NCI-H2029 (cell line): ENCODE data around the gene ERP27.

Experiments used
- DNase-seq: peaks from one replicate; lab custom pipeline; 2025; lab: John Stamatoyannopoulos, UW

ERP27 gene

DNA sequence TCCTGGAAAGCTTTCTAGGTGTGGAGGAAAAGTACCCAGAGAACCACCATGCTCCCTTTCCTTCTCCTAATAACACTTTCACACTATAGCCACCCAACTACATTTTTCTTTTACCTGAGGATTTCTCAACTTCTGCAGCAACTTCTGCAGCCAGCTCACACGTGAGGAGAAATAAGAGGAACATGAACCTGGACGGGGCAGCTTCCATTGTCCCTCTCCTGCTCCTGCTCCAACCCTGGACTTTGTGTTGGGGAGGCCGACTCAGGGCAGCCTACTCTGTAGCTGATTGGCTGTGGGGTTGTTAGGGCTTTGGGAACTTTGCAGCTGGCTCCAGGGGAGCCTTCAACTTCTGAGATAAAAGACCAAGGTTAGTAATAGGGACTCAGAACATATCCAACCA is at the start of gene ERP27:
ERP27 (minus strand) TSS at position 237 of the 400 bp plus-strand sequence; CDS start at position 208, 29 bp downstream.
- no peak for DNase-seq

DNA sequence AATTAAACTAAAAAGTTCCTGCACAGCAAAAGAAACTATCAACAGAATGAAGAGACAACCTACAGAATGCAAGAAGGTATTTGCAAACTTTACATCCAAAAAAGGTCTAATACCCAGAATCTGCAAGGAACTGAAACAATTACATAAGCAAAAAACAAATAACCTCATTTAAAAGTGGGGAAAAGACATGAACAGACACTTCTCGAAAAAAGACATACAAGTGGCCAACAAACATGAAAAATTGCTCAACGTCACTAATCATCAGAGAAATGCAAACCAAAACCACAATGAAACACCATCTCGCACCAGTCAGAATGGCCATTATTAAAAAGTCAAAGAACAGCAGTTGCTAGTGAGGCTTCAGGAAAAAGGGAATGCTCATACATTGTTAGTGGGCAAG is 49.7 kb upstream of the ERP27 start:
- no peak for DNase-seq

DNA sequence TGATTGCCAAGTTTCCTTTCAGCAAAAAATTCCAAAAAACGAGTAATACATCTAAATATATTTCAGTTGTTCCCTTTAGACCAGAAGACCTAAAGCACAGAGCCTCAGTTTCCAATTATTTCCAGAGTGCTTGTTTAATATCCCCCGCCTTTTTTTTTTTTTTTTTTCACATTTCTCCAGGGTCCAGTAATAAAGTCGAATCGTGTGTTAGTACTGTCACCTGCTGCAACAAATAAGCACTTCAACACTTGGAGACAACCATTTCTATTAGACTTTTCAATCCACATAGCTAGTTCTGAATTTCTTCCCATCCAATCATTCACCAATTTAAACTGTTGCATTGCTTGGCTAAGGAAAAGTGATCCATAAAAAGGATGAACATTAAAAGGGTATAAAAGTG is 48.1 kb upstream of the ERP27 start:
- DNase-seq = no peak

DNA sequence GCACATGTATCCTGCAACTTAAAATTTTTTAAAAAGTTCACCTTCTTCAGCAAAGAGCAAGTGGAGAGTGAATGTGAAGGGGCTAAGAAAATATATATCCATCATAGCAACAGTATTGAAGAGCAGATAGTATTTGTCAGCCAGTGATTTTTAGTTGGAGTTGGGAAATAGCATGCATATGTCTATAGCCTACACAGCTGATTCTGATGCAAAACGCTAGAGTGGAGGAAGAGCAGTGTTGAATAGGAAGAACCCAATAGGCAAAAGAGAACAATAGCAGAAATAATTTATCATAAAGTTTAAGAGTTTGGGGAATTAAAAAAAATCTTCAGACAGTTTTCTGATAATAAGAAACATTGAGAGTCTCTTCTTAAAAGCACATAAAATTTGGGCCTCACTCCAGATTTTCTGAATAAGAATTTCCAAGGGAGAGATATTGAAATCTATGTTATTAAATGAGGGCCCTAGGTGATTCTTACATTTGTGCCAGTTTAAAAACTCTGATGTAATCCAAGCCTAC is 46.5 kb upstream of the ERP27 start:
- no peak for DNase-seq

DNA sequence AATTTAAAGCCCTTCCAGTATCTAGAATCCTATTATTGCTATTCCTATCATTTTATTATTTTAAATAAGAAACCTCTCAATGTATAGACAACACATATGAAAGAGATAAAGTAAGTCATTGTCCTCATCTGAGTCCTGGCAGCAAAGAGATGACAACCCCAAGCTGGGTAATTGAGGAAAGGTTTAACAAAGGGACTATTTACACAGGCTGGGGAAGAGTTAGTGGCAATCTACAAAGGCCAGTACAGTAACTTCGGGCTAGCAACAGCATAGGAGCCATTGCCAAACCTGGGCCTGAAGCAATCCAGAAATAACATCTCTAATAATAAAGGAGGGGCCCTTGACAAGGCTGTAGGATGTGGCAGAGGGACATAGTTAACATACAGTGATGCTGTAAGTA is 45.7 kb upstream of the ERP27 start:
- no peak for DNase-seq

DNA sequence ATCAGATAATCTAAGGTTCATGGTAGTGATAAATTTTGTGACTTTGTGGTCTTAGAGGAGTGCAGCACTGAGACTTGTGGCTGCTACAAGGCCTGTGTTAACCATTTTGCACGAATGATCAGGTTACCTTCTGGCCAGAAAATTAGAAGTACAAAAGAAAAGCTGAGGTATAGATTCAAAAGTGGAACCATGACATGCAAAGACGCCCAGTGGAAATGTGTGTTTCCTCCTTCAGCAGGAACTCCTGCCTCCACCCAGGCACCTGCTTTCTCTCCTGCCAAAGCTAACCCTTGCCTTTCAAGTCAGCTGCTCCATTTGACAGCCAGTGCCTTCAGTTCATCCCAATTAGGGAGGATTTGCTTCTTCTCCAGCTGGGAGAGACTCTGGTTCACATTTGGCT is 44.7 kb upstream of the ERP27 start:
- no peak for DNase-seq

DNA sequence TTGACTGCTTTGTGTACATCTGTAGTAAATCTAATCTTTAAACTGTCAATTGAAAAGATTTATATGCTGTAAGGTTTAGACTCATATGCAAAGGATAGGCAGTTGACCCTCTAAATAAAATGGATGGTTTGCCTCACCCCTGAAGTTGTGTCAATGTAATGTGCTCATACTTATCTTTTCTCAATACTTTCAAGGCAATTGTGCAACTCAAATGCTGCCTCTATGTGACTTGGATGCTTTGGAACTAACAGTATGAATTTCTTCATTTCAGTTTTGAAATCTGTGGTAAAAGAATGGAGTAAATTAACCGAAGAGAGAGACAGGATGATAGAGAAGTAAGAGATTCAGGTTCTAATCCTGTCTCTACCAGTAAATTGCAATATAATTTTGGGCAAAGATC is 44.2 kb upstream of the ERP27 start:
- DNase-seq = no peak

DNA sequence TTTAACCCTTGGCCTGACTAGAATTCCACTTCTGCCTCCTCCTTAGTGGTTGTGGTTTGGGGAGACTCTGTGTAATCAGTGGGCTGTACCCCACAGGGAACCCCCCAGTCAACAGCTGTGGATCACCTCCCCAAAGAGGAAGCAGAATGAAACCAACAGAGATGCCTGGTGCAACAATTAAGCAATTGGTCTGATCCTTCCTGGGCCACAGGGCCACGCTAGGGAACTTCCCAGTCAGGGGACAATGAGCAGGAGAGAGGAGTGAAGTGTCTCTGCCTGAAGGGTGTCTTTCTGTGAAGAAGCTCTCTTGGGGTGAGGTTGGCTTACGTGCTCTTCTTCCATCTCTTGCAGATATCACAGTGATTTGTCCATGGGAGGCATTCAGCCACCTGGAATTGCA is 42.7 kb upstream of the ERP27 start:
- DNase-seq = no peak

DNA sequence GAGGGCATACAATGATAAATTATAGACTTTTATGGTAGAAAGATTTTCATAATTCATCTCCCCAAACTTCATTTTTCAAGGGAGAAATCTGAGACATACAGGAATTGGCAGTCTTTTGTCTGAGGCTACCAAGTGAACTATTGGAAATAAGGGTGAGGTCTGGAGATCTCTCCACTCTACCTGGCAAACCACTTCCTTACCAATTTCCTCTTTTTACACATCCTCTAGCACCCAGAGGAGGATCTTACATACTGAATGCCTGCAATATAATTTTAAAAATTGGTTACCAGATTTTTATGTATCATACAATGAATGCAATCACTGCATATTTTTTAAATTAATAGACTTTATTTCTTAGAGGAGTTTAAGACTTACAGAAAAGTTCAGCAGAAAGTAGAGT is 41.1 kb upstream of the ERP27 start:
- no peak for DNase-seq

DNA sequence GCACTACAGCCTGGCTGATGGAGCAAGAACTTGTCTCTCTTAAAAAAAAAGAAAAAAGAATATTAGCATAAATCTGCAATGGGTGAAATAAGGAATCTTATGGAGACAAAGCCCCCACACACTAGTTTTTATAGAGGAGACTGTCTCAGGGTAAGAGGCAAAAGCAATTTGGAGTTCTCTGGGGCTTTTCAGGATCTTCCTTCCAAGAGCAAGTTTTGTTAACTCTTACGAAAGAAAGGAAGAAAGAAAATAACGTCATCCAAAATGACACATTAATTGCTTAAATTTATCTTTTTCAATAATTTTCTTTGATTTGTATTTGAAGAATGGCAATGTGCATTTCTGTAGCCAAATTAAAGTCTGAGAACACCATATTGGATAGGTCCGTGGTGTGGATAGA is 38.3 kb upstream of the ERP27 start:
- DNase-seq = no peak

DNA sequence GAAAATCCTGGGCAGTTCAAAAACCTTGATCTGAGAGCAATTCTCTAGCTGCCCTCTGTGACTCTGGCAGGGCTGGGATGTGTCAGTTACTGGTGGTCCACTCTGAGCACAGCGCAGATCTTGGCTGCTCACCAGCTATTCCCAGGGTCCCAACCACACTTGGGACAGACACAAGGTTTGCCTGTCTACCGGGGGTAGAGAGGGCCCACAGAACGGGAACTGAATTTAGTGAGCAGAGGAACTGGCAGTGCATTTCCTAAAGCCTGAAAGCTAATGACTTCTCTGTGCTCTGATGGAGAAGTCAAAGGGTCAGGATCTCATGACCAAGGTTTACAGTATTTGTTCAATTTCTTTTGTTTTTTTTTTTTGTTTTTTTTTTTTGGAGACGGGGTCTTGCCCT is 37.1 kb upstream of the ERP27 start:
- DNase-seq = no peak

DNA sequence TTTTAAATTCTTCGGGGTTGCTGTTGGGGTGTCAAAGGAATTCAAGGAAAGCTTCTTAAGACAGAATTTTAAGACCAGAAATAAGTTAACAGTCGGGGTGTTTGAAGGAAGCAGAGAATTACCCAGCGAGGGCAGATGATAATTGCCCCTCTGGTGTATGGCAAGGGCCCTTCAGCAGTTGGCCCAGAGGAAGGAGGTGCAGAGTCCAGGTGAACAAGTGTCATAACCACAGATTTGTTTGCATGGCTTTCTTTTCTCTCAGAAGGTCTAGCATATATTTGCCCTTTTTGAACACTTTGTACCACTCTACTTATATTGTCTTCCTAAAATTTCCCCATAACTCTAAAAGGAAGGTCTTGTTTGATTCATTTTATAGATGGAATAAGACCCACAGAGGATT is 36.3 kb upstream of the ERP27 start:
- DNase-seq = no peak

DNA sequence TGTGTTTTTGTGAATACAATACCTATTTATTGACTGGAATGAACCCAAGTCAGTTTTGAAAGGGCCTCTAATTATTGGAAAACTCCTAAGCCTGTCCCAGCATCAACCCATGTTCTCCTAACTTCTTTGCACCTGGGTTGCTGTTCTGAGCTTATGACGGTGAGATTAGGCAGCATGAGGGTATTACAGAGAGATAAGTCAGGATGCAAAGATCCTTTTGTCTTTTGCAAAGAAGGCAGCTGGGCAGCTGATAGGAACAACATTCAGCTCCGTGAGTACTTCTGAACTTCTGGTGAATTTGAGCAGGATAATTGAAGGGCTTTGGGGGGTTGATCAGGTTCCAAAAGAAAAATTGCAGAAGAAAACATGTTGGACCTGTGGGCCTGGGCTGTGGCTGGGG is 34.5 kb upstream of the ERP27 start, which contains the start of gene PDE6H:
PDE6H (plus strand) TSS at position 227 of the 400 bp plus-strand sequence. CDS start 4,971 bp downstream, outside the sequence.
- DNase-seq = no peak

DNA sequence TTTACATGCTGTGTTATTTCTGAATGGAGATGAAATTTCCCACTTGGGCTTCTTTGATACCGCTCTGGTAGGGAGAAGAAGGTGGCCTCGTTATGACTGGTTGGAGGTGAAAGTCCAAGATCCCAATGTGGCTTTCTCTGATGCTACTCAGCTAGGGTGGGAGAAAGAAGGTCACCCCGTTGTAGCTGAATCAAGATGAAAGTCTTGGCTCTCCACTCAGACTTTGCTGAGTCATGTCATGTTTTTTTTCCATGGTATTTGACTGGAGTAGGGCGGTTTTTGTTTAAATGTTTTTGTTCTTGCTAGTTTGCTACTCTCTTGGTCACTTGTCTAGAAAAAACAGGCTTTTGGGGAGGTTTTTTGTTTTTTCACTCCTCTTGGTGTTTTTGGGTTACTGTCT is 32.1 kb upstream of the ERP27 start:
- DNase-seq = no peak

DNA sequence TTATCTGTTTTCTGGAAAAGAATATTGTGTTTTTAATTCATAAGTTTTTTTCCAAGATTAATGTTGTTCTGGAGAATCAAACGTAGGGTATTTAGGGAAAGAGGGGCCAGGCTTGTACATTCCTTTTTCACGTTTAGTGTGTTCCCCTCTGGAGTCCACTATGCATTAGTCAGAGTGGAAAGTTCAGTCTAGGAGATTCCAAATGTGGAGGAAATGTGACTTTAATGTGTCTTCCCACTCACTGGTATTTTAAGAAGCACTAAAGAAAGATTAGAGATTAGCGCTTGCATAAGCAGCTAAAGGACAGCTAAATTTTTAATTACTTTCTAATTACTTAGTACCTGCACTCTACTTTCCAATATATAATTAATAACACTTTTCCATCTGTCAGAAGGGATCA is 30.1 kb upstream of the ERP27 start:
- no peak for DNase-seq

DNA sequence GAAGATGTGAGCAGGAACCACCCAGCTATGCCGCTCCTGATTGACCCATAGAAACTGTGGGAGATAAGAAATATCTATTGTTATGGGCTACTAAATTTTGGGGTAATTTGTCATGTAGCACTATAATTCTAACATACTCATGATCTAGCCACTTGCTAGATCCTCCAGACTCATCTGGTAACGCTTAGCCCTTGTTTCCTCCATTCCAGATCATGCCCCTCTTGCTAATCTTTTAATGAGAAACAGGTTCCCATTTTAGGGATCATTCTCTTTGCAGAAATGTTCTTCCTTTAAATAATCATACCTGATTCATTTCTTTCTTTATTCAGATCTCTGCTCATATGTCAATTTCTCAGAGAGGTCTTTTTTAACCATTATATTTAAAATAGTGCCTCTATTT is 26.9 kb upstream of the ERP27 start:
- DNase-seq = no peak

DNA sequence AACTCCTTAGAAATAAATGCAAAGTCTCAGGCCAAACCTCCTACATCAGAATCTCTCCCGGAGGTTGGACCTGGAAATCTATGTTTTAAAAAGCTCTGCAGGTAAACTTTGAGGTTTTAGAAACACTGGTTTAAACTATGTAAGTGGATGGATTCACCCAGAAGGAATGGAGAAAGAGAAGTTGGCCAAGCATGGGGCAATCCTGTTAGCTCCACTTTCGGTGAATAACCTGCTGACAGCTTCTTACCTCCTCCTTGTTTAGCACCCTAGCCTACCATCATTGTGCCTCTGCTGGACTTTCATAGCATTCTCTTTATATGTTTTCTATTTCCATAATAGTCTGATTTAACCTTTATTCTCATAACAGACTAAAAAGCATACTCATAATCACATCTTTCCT is 26.1 kb upstream of the ERP27 start:
- no peak for DNase-seq

DNA sequence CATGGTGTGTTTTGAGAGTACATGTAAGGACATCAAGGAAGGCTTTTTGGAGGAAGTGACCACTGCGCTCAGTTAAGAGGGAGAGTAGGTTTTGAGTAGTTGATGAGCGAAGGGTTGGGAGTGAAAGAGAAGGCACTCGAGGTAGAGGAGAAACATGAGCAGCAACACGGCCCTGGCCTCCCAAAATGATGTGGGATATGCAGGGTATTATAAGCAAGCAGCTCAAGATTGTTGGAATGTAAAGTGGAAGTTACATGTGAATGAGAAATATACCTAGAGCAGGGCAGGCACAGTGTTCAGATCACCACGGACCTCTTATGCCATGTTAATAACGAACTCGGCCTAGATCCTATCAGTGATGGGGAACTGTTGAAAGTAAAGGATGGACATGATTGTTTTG is 25.2 kb upstream of the ERP27 start:
- no peak for DNase-seq

DNA sequence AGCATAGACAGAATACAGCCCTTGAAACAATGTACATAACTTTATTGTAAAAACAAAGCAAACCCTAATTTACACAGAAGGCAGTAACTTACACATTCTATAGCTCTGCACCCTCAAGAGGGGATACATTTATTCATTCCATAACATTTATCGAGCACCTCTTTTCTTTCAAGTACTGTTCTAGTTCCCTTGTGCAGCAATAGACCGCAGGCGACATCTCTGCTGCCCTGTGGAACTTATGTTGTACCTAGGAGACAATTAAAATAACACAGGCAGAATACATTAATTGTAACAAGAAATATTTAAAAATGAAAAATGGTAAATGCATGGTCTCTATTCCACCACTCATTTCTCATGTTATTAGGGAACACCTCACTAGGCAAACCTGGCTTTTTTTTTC is 24.5 kb upstream of the ERP27 start:
- DNase-seq = no peak

DNA sequence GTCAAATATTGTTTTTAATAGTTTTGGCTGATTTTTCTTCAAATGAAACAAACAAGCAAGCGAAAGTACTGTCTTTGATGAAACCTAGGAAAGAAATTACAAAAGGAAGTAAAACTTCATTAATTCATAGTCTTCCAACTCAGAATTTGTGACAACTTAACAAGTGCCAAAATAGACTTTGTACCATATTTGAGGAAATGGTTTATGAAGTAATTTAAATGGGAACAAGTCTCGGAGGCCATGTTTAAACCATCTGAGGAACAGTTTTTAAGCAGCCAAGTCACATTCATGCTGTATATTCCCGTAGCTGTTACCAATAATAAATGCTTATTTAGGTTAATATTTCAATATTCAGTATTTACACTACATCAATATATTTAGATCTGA is 23.8 kb upstream of the ERP27 start:
- DNase-seq = no peak

DNA sequence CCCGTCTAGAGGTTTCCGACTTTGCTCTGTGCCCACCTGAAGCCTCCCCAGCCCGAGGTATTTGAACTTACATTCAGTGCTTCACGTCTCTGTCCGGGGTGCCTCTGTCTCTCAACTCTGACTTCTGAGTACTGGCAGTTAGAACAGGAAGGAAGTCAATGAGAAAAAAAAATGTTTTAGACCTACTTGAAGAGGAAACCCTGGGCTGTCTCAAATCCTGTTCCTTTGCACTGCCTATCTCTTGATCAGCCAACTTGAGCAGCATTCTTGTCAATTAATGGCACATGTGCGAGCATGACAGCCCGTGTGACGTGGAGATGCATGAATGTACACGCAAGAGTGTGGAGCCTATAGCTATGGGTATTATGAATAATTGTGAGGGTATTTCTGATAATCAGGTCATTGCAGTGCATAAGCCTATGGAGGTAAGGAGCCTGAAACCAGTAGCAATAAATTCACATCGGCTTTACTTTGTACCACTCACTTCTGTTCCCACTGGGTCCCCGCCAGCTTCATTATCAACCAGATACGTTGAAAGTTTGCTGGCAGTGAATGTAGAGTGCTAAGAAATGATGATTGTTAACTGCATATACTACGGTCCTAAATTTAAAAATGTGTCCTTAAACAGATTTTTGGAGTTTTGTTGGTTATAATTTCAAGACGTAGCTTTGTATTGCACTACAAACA is 23.3 kb upstream of the ERP27 start, which contains the start of gene ARHGDIB:
ARHGDIB (minus strand) TSS at position 136 of the 687 bp plus-strand sequence. CDS start 10,889 bp downstream, outside the sequence.
- DNase-seq = no peak

DNA sequence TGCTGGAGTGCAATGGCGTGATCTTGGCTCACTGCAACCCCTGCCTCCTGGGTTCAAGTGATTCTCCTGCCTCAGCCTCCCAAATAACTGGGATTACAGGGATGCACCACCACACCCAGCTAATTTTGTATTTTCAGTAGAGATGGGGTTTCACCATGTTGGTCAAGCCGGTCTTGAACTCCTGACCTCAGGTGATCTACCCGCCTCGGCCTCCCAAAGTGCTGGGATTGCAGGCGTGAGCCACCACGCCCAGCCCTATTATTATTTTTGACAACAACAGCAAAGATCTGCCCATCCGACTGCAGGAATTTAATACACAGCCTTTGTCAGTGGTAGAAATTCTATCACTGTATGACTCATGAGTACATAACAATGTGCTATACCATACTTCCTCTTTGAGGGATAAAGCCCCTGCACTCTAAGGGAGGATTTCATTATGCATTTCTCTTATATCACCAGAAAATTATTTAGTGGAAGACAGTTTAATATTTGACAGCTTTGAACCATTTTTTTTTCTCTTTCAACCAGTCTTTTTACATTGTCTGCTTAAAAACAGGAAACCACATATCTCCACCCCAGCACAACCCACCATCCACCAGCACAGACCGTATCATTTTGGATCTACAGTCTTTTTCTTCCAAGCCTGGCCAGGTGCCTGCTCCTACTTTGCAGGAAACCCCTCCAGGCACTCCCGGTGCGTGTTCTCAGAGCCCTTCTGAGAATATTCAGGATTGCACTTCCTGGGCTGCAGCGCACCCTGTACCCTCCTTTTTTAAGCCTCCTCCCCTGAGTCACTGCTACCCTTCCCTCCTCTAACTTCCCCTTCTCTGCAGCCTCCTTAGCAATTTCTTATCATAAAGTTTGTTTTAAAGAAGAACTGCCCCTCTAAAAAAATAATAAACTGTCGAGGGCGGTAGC is 22.5 kb upstream of the ERP27 start:
- DNase-seq = no peak

DNA sequence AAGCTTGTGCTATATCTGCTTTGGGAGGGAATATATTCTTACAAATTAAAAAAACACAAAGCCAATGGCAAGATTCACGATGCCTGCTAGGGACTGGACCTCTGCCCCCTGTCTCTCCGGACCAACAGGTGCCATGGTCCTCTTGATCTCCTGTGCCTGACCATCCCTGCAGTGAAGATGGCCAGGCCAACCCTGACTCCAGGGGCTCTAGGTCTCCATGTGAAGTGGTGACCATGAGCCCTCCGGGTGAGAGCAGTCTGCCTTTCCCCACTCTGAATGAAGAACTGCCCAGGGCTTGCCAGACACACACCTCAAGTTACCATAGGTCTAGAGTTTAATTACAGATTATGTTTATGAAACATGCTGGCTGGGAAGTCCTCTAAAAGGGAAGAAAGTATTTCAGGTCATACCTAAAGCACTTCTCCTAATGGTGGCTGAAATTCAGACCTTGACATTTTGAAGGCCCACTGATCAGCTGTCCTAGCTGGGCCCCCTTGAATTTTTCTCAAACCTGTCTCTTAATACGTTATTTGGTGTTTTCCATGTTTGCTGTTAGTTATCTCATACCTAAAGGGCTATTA is 21.7 kb upstream of the ERP27 start:
- no peak for DNase-seq
